GM12878 (cell line): ENCODE measurements around the gene FGF1. TPM values are rescaled to one million over a fixed set of nuclear protein-coding genes. Genes with fewer than 3 reads are reported as not detected.

ENCODE experiments used
- ATAC-seq: fragments of 200-7000 bp; cut with Tn5 transposase; 3 replicates; pipeline ENCODE4 v1.9.1; 2020; ENCODE audit warnings: mild to moderate bottlenecking, moderate library complexity
- BruUV-seq: library from RNA; stranded (reverse); fragments of 400-500 nt; replicated peaks from 2 replicates; lab custom pipeline; 2021; lab: Mats Ljungman, UMichigan
- CTCF ChIA-PET: fragments of 300-600 bp; sonication (Branson Sonifier 250); formaldehyde crosslinking; extraction: SDS; loops from one replicate; lab custom pipeline; 2021; ENCODE audit warnings: inconsistent platforms; lab: Yijun Ruan, JAX
- POLR2A ChIA-PET: fragments of 350-600 bp; formaldehyde crosslinking; extraction: SDS; loops from one replicate; lab custom pipeline; 2021; ENCODE audit warnings: inconsistent platforms; lab: Charles Lee
- RAD21 ChIA-PET: fragments of 300-600 bp; sonication (Branson Sonifier 250); formaldehyde crosslinking; loops from one replicate; lab custom pipeline; 2023; ENCODE audit warnings: antibody characterized with exemption; ENCODE audit not compliant: unreplicated experiment; lab: Charles Lee
- SMC1A ChIA-PET: fragments of 300-600 bp; sonication (Branson Sonifier 250); formaldehyde crosslinking; loops from one replicate; lab custom pipeline; 2023; ENCODE audit not compliant: unreplicated experiment, uncharacterized antibody; lab: Charles Lee
- DNase-seq: peaks from one replicate; pipeline ENCODE4 v3.0.0-alpha.2; 2011; ENCODE audit warnings: low read depth, low spot score
- FAIRE-seq: peaks from 3 replicates; lab custom pipeline; 2011; peaks lifted over from hg19 to GRCh38; lab: Jason Lieb, UNC
- H2AFZ ChIP-seq: 2 replicates; pipeline ENCODE4 v1.6.0; 2011; ENCODE audit warnings: low read depth, low read length, control low read depth; ENCODE audit not compliant: control insufficient read depth
- H3K27ac ChIP-seq: 2 replicates; pipeline ENCODE4 v1.5.1; 2011; ENCODE audit warnings: control low read depth; ENCODE audit not compliant: control insufficient read depth, insufficient read depth
- H3K27me3 ChIP-seq, 2 experiments: replicated peaks in 1 of 2; 2 replicates each; pipeline versions ENCODE4 v1.6.0 to v1.6.1; 2011; ENCODE audit warnings: low read length in 1 of 2; ENCODE audit not compliant: control insufficient read depth in 2 of 2, insufficient read depth in 2 of 2
- H3K36me3 ChIP-seq, 2 experiments: 2 replicates each; pipeline ENCODE4 v1.5.1; 2011; ENCODE audit warnings: low read length in 1 of 2; ENCODE audit not compliant: control insufficient read depth in 2 of 2, insufficient read depth in 2 of 2
- H3K4me1 ChIP-seq: 2 replicates; pipeline ENCODE4 v1.6.1; 2011; ENCODE audit warnings: mild to moderate bottlenecking, low read length, moderate library complexity, mixed read lengths; ENCODE audit not compliant: control insufficient read depth, insufficient read depth
- H3K4me2 ChIP-seq: 2 replicates; pipeline ENCODE4 v1.6.0; 2011; ENCODE audit warnings: control low read depth; ENCODE audit not compliant: control insufficient read depth, insufficient read depth
- H3K4me3 ChIP-seq: fragments of 200-600 bp; sonication (generic); 2 replicates; pipeline ENCODE4 v1.5.1; 2016
- H3K79me2 ChIP-seq: 2 replicates; pipeline ENCODE4 v1.6.0; 2011; ENCODE audit warnings: low read length; ENCODE audit not compliant: control insufficient read depth, insufficient read depth
- H3K9ac ChIP-seq: 2 replicates; pipeline ENCODE4 v1.8.0; 2011; ENCODE audit warnings: low read length, control low read depth, mixed read lengths; ENCODE audit not compliant: control insufficient read depth, insufficient read depth
- H3K9me3 ChIP-seq: replicated peaks from 3 replicates; pipeline ENCODE4 v1.5.1; 2011; ENCODE audit warnings: mild to moderate bottlenecking, low read length; ENCODE audit not compliant: control insufficient read depth, insufficient read depth
- H4K20me1 ChIP-seq: 2 replicates; pipeline ENCODE4 v1.6.0; 2011; ENCODE audit not compliant: control insufficient read depth, insufficient read depth
- BCL11A ChIP-seq: IDR thresholded peaks from 2 replicates; pipeline ENCODE4 v1.6.1; 2011; ENCODE audit warnings: low read depth, low read length
- BCL3 ChIP-seq: IDR thresholded peaks from 2 replicates; pipeline ENCODE4 v1.6.1; 2011; ENCODE audit warnings: borderline replicate concordance, low read depth, mild to moderate bottlenecking, moderate library complexity, low read length; ENCODE audit not compliant: insufficient read depth, poor library complexity, severe bottlenecking
- EED ChIP-seq: sonication (generic); IDR thresholded peaks from 2 replicates; pipeline ENCODE4 v1.6.1; 2016; ENCODE audit warnings: antibody characterized with exemption, low read depth
- ESRRA ChIP-seq: IDR thresholded peaks from 2 replicates; pipeline ENCODE4 v1.6.1; 2012; ENCODE audit warnings: mild to moderate bottlenecking, low read length, improper control_type of control experiment
- EZH2 ChIP-seq: IDR thresholded peaks from 2 replicates; pipeline ENCODE4 v1.6.1; 2012; ENCODE audit warnings: low read depth, mild to moderate bottlenecking, control low read depth, inconsistent platforms, low read length, borderline replicate concordance; ENCODE audit not compliant: control insufficient read depth
- NR2C2 ChIP-seq: IDR thresholded peaks from 2 replicates; pipeline ENCODE4 v1.6.1; 2011; ENCODE audit warnings: borderline replicate concordance, low read depth; ENCODE audit not compliant: control insufficient read depth, insufficient read length
- NR2F1 ChIP-seq: fragments of 450-650 bp; conservative IDR thresholded peaks from 2 replicates; pipeline ENCODE4 v1.6.1; 2017; ENCODE audit warnings: mild to moderate bottlenecking
- POLR2AphosphoS2 ChIP-seq: IDR thresholded peaks from 2 replicates; pipeline ENCODE4 v1.6.1; 2011; ENCODE audit warnings: low read depth, mild to moderate bottlenecking, low read length, improper control_type of control experiment, moderate library complexity
- RB1 ChIP-seq: fragments of 450-650 bp; formaldehyde crosslinking; IDR thresholded peaks from 2 replicates; pipeline ENCODE4 v1.6.1; 2017; ENCODE audit warnings: mild to moderate bottlenecking, borderline replicate concordance
- RBBP5 ChIP-seq: fragments of 200-600 bp; sonication (generic); conservative IDR thresholded peaks from 2 replicates; pipeline ENCODE4 v1.6.1; 2016
- RUNX3 ChIP-seq: IDR thresholded peaks from 2 replicates; pipeline ENCODE4 v1.6.1; 2012; ENCODE audit warnings: low read length, inconsistent platforms
- SMAD5 ChIP-seq: IDR thresholded peaks from 2 replicates; pipeline ENCODE4 v1.6.1; 2016; ENCODE audit warnings: antibody characterized with exemption, low read depth
- SPI1 ChIP-seq: IDR thresholded peaks from 2 replicates; pipeline ENCODE4 v1.6.1; 2011; ENCODE audit warnings: low read depth, mild to moderate bottlenecking, low read length, moderate library complexity, borderline replicate concordance; ENCODE audit not compliant: insufficient read depth
- YY1 ChIP-seq: IDR thresholded peaks from 2 replicates; pipeline ENCODE4 v1.6.1; 2011; ENCODE audit warnings: low read depth, mild to moderate bottlenecking, low read length
- ZBTB40 ChIP-seq: fragments of 450-650 bp; IDR thresholded peaks from 2 replicates; pipeline ENCODE4 v1.6.1; 2016; ENCODE audit warnings: mild to moderate bottlenecking, moderate library complexity, borderline replicate concordance
- ZNF207 ChIP-seq: fragments of 450-650 bp; IDR thresholded peaks from 2 replicates; pipeline ENCODE4 v1.6.1; 2014; ENCODE audit warnings: antibody characterized with exemption, mild to moderate bottlenecking, borderline replicate concordance
- WGBS: methylation state at CpG from one replicate; pipeline ENCODE4 v1.1.6; 2016; ENCODE audit warnings: low lambda C conversion rate; ENCODE audit not compliant: insufficient replicate concordance, insufficient coverage; ENCODE audit errors: missing lambda C conversion rate; 5-methylcytosine and 5-hydroxymethylcytosine counted together
- in situ Hi-C: fragments of 300-500 bp; cut with MboI; formaldehyde crosslinking; loops from 9 replicates; pipeline ENCODE4 v1.14.3; 2018; ENCODE audit warnings: mixed read lengths
- intact Hi-C: fragments of 100-400 bp; cut with micrococcal nuclease; formaldehyde crosslinking; loops from one replicate; pipeline ENCODE4 v1.14.2; 2022; ENCODE audit not compliant: unreplicated experiment
- polyA plus RNA-seq, 11 experiments: library from polyadenylated mRNA; depleted of rRNA in 4 of 11; unstranded in 6 of 11; stranded (reverse) in 5 of 11; fragments of >200 nt; fragmentation: Nextera tagmentation in 4 of 11; fragmentation: Illumina TruSeq in 1 of 11; extraction: Ambion mirVana in 4 of 11; extraction: Trizol in 1 of 11; gene quantifications; 1 replicate in 1 of 11; 2 replicates in 10 of 11; pipeline versions ENCODE4 v1.2.1 to v1.2.3, GENCODE V29; 2011 to 2016; ENCODE audit warnings: inconsistent platforms in 2 of 11, missing spikeins in 2 of 11, low read depth in 1 of 11
- total RNA-seq, 4 experiments: library from RNA; depleted of rRNA in 3 of 4; stranded (reverse); fragments of >200 nt in 3 of 4; fragmentation: Illumina TruSeq in 1 of 4; extraction: Trizol in 1 of 4; gene quantifications; 2 replicates each; pipeline versions ENCODE4 v1.2.1 to v1.2.3, GENCODE V29; 2013 to 2021
- TF ChIP-seq, protein P1 (sequence below): fragments of 450-650 bp; IDR thresholded peaks from 2 replicates; pipeline ENCODE4 v1.6.1; 2017; ENCODE audit warnings: low read depth, mild to moderate bottlenecking, moderate library complexity

FGF1 gene
- total and polyA plus RNA-seq, 10 of the 15 experiments (the other 5 are each of a cell fraction or from before 2014, with no cell fraction given), result not detected

- SMC1A ChIA-PET, result interaction anchor here (0.7 kb wide), 1 partner anchor 24 kb away, joined by 3 read pairs; no protein-coding TSS in a partner anchor
- no peaks in the 10 kb centered on the region for H3K9me3 ChIP-seq
- ATAC-seq (no peak), FAIRE-seq (no peak), DNase-seq (no peak)
- H3K36me3 ChIP-seq, result no peaks in the 10 kb centered on the region
- no peak overlapping the region for H3K9ac ChIP-seq
- in situ Hi-C loops, result no loop called here
- H4K20me1 ChIP-seq, result no peaks in the 10 kb centered on the region
- no peaks in the 10 kb centered on the region for H3K79me2 ChIP-seq
- H3K27ac ChIP-seq, result no peak overlapping the region
- RAD21 ChIA-PET, result interaction anchor here (0.6 kb wide), 1 partner anchor 21 kb away, joined by 3 read pairs; no protein-coding TSS in a partner anchor
- intact Hi-C loops, result no loop called here
- POLR2A ChIA-PET, result no interaction called here
- peaks cover 6% of the 10 kb centered on the region in 2 experiments; a peak in 3 of 4 replicates for H3K27me3 ChIP-seq
- 23% methylated on average over 8 of the region's 8 CpGs for WGBS
- H3K4me2 ChIP-seq, result no peak overlapping the region
- BruUV-seq, result no TSS peak
- no peak overlapping the region for H2AFZ ChIP-seq
- CTCF ChIA-PET, result interaction anchor here (0.6 to 1.4 kb wide), 2 partner anchors 21 to 326 kb away, joined by 3 read pairs; no protein-coding TSS in a partner anchor
- H3K4me1 ChIP-seq, result no peaks in the 10 kb centered on the region
- no peak overlapping the region for H3K4me3 ChIP-seq
- no peak for TF ChIP-seq EZH2
- no peak for TF ChIP-seq RBBP5
- TF ChIP-seq BCL11A, result no peak
- TF ChIP-seq, protein P1, sequence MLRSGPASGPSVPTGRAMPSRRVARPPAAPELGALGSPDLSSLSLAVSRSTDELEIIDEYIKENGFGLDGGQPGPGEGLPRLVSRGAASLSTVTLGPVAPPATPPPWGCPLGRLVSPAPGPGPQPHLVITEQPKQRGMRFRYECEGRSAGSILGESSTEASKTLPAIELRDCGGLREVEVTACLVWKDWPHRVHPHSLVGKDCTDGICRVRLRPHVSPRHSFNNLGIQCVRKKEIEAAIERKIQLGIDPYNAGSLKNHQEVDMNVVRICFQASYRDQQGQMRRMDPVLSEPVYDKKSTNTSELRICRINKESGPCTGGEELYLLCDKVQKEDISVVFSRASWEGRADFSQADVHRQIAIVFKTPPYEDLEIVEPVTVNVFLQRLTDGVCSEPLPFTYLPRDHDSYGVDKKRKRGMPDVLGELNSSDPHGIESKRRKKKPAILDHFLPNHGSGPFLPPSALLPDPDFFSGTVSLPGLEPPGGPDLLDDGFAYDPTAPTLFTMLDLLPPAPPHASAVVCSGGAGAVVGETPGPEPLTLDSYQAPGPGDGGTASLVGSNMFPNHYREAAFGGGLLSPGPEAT, result no peak
- no peak for TF ChIP-seq SPI1
- TF ChIP-seq ESRRA, result no peak
- TF ChIP-seq ZNF207, result no peak
- no peak for TF ChIP-seq ZBTB40
- no peak for TF ChIP-seq RB1
- TF ChIP-seq NR2C2, result no peak
- TF ChIP-seq POLR2AphosphoS2, result no peak
- no peak for TF ChIP-seq EED
- no peak for TF ChIP-seq BCL3
- TF ChIP-seq YY1, result no peak
- TF ChIP-seq SMAD5, result no peak
- TF ChIP-seq NR2F1, result no peak
- no peak for TF ChIP-seq RUNX3
Observed at GRCh38 chr5:142634216-142635011, 51.5 kb downstream of the FGF1 start.
